ENCODE data around the gene USP53.

GRCh38 chr4:119243868-119244267, 31.4 kb downstream of the USP53 start:
- TF ChIP-seq POLR2A (IDR thresholded peaks at IDR 0.05; ENCODE audit: insufficient read depth in 1 of 2, low read depth in 2 of 2, low read length in 2 of 2), result no peak
- no peak for TF ChIP-seq KLF6 (CRISPR knock-in tag; IDR thresholded peaks at IDR 0.05)
- no peak for TF ChIP-seq PBX3 (CRISPR knock-in tag; IDR thresholded peaks at IDR 0.05; ENCODE audit: borderline replicate concordance)
- no peak for TF ChIP-seq ONECUT2 (CRISPR knock-in tag; IDR thresholded peaks at IDR 0.05)
- TF ChIP-seq ZNF75D (CRISPR knock-in tag; IDR thresholded peaks at IDR 0.05; ENCODE audit: borderline replicate concordance), result no peak
- TF ChIP-seq NFIC (IDR thresholded peaks at IDR 0.05; ENCODE audit: low read length), result no peak
- no peak for TF ChIP-seq ZNF577 (CRISPR knock-in tag; IDR thresholded peaks at IDR 0.05; ENCODE audit: borderline replicate concordance, low read depth)
- TF ChIP-seq ZNF263 (CRISPR knock-in tag; IDR thresholded peaks at IDR 0.05), result no peak
- no peak for TF ChIP-seq LBX2 (CRISPR knock-in tag; IDR thresholded peaks at IDR 0.05; ENCODE audit: borderline replicate concordance)
- TF ChIP-seq SETDB1 (CRISPR knock-in tag; IDR thresholded peaks at IDR 0.05; ENCODE audit: borderline replicate concordance), result no peak
- no peak for TF ChIP-seq MAF1 (CRISPR knock-in tag; IDR thresholded peaks at IDR 0.05; ENCODE audit: borderline replicate concordance)
